GM23338 (cell line): ENCODE measurements around the gene TGFBRAP1. TPM values are rescaled to one million over a fixed set of nuclear protein-coding genes. Genes with fewer than 3 reads are reported as not detected.
A peak's percentile ranks its signal among the peaks of the same experiment; 100 is the strongest.

Experiments used
- ATAC-seq: fragments of 200-7000 bp; cut with Tn5 transposase; 3 replicates; pipeline ENCODE4 v1.9.1; 2020
- DNase-seq: peaks from one replicate; pipeline ENCODE4 v3.0.0-alpha.2; 2015; ENCODE audit warnings: low spot score
- H2AFZ ChIP-seq: fragments of 200-600 bp; sonication (generic); 2 replicates; pipeline ENCODE4 v1.8.0; 2016; ENCODE audit warnings: antibody characterized with exemption, mild to moderate bottlenecking, moderate library complexity
- H3F3A ChIP-seq: fragments of 200-600 bp; sonication (generic); replicated peaks from 2 replicates; pipeline ENCODE4 v1.8.0; 2017; ENCODE audit warnings: antibody characterized with exemption, mixed run types, low read depth
- H3K27ac ChIP-seq: fragments of 200-600 bp; sonication (generic); 2 replicates; pipeline ENCODE4 v1.6.1; 2016; ENCODE audit warnings: low read depth
- H3K27me3 ChIP-seq: fragments of 200-600 bp; sonication (generic); 2 replicates; pipeline ENCODE4 v1.8.0; 2016; ENCODE audit warnings: mild to moderate bottlenecking, mixed run types, moderate library complexity; ENCODE audit not compliant: insufficient read depth
- H3K36me3 ChIP-seq: fragments of 200-600 bp; sonication (generic); 2 replicates; pipeline ENCODE4 v1.8.0; 2016; ENCODE audit warnings: mild to moderate bottlenecking; ENCODE audit not compliant: insufficient read depth
- H3K4me1 ChIP-seq: fragments of 200-600 bp; sonication (generic); 2 replicates; pipeline ENCODE4 v1.8.0; 2016; ENCODE audit warnings: mild to moderate bottlenecking, moderate library complexity; ENCODE audit not compliant: insufficient read depth
- H3K4me2 ChIP-seq: fragments of 200-600 bp; sonication (generic); 2 replicates; pipeline ENCODE4 v1.7.1; 2017; ENCODE audit warnings: mixed run types
- H3K4me3 ChIP-seq: fragments of 200-600 bp; sonication (generic); 2 replicates; pipeline ENCODE4 v1.6.1; 2016; ENCODE audit warnings: mixed run types
- H3K79me2 ChIP-seq: fragments of 200-600 bp; sonication (generic); replicated peaks from 2 replicates; pipeline ENCODE4 v1.8.0; 2017; ENCODE audit warnings: mild to moderate bottlenecking; ENCODE audit not compliant: insufficient read depth
- H3K9me2 ChIP-seq: fragments of 200-600 bp; sonication (generic); 2 replicates; pipeline ENCODE4 v1.8.0; 2017; ENCODE audit not compliant: insufficient read depth
- H4K20me1 ChIP-seq: fragments of 200-600 bp; sonication (generic); replicated peaks from 2 replicates; pipeline ENCODE4 v1.8.0; 2017; ENCODE audit warnings: mild to moderate bottlenecking; ENCODE audit not compliant: insufficient read depth
- H3K27ac Mint-ChIP-seq: 2 replicates; pipeline ENCODE4 v1.8.0; 2020; ENCODE audit warnings: inconsistent platforms, mild to moderate bottlenecking, moderate library complexity, mixed read lengths
- H3K27me3 Mint-ChIP-seq: 3 replicates; pipeline ENCODE4 v1.8.0; 2022; ENCODE audit warnings: low read depth, mild to moderate bottlenecking, moderate library complexity, mixed read lengths, inconsistent platforms; ENCODE audit not compliant: insufficient read depth, poor library complexity
- H3K36me3 Mint-ChIP-seq: 3 replicates; pipeline ENCODE4 v1.8.0; 2021; ENCODE audit warnings: low read depth, mild to moderate bottlenecking, inconsistent platforms, moderate library complexity, mixed read lengths
- H3K4me1 Mint-ChIP-seq: 3 replicates; pipeline ENCODE4 v1.8.0; 2020; ENCODE audit warnings: mild to moderate bottlenecking, inconsistent platforms, mixed read lengths
- H3K4me3 Mint-ChIP-seq: 3 replicates; pipeline ENCODE4 v1.8.0; 2021; ENCODE audit warnings: moderate library complexity, mild to moderate bottlenecking, inconsistent platforms, mixed read lengths
- H3K9me3 Mint-ChIP-seq: 3 replicates; pipeline ENCODE4 v1.8.0; 2020; ENCODE audit warnings: moderate library complexity, mild to moderate bottlenecking, inconsistent platforms, mixed read lengths
- CREB1 ChIP-seq: fragments of 250-450 bp; sonication (Bioruptor Pico); IDR thresholded peaks from 2 replicates; pipeline ENCODE4 v1.5.0; 2020; ENCODE audit warnings: low read depth, mild to moderate bottlenecking, moderate library complexity
- CTCF ChIP-seq, 2 experiments: fragments of 200-600 bp in 1 of 2; sonication (generic) in 1 of 2; conservative IDR thresholded peaks; 2 replicates each; pipeline versions ENCODE4 v1.5.1 to v1.6.1; 2016 to 2017; ENCODE audit warnings: antibody characterized with exemption in 2 of 2, low read depth in 2 of 2, mild to moderate bottlenecking in 2 of 2, moderate library complexity in 1 of 2
- ETS1 ChIP-seq: IDR thresholded peaks from 2 replicates; pipeline ENCODE4 v1.6.1; 2016; ENCODE audit warnings: antibody characterized with exemption
- EZH2 ChIP-seq: fragments of 200-600 bp; sonication (generic); IDR thresholded peaks from one replicate; pipeline ENCODE4 v1.8.0; 2017; ENCODE audit warnings: antibody characterized with exemption, mild to moderate bottlenecking, low read depth; ENCODE audit not compliant: unreplicated experiment
- EZH2phosphoT487 ChIP-seq: fragments of 200-600 bp; sonication (generic); IDR thresholded peaks from one replicate; pipeline ENCODE4 v1.8.1; 2018; ENCODE audit warnings: antibody characterized with exemption; ENCODE audit not compliant: unreplicated experiment
- REST ChIP-seq: IDR thresholded peaks from one replicate; pipeline ENCODE4 v1.6.1; 2018; ENCODE audit warnings: antibody characterized with exemption; ENCODE audit not compliant: unreplicated experiment
- STAT1 ChIP-seq: IDR thresholded peaks from one replicate; pipeline ENCODE4 v1.6.1; 2016; ENCODE audit warnings: antibody characterized with exemption; ENCODE audit not compliant: unreplicated experiment
- ZNF114 ChIP-seq: fragments of 250-450 bp; sonication (Bioruptor Pico); IDR thresholded peaks from 2 replicates; pipeline ENCODE4 v1.5.0; 2020; ENCODE audit warnings: mild to moderate bottlenecking, moderate library complexity
- ZNF462 ChIP-seq: fragments of 250-450 bp; sonication (Bioruptor Pico); IDR thresholded peaks from 2 replicates; pipeline ENCODE4 v1.5.0; 2020; ENCODE audit warnings: mild to moderate bottlenecking, moderate library complexity
- polyA plus RNA-seq: library from polyadenylated mRNA; unstranded; fragments of >200 nt; fragmentation: Nextera tagmentation; extraction: Ambion mirVana; gene quantifications from 2 replicates; pipeline ENCODE4 v1.2.1, GENCODE V29; 2016
- total RNA-seq: library from RNA; depleted of rRNA; stranded (reverse); fragments of >200 nt; shearing (Covaris generic); gene quantifications from 2 replicates; pipeline ENCODE4 v1.2.3, GENCODE V29; 2014

TGFBRAP1 gene
- total and polyA plus RNA-seq, 2 experiments from 2014 or later = 6.3 to 23.5 TPM

- H4K20me1 ChIP-seq = peaks cover 5% of the 10 kb centered on the region
- no peaks in the 10 kb centered on the region for H3K4me1 ChIP-seq
- H3K4me1 Mint-ChIP-seq = no peaks in the 10 kb centered on the region
- H3F3A ChIP-seq = no peaks in the 10 kb centered on the region
- TF ChIP-seq CREB1 (CRISPR knock-in tag) (no peak), CTCF (conservative IDR thresholded peaks at IDR 0.05; ENCODE audit: low read depth in 2 of 2) (peak in 1 of 2 experiments; percentile 42; a peak in 2 of 4 replicates)
- no peak overlapping the region for H3K4me3 Mint-ChIP-seq
- no peaks in the 10 kb centered on the region for H3K9me3 Mint-ChIP-seq
- H3K36me3 ChIP-seq = no peaks in the 10 kb centered on the region; the same call in 1 of the 2 replicates
- H3K79me2 ChIP-seq = no peaks in the 10 kb centered on the region
- ATAC-seq (peak; percentile 51; the same call in 2 of the 3 replicates), DNase-seq (peak; percentile 32)
- H3K4me2 ChIP-seq = no peak overlapping the region
- 0 out of 2 replicates have a peak overlapping the region, but pooled peaks have one; percentile 44 for H3K27ac Mint-ChIP-seq
- H2AFZ ChIP-seq = no peak overlapping the region
- no peak overlapping the region for H3K27ac ChIP-seq
- peaks cover 6% of the 10 kb centered on the region for H3K27me3 Mint-ChIP-seq
- no peaks in the 10 kb centered on the region for H3K27me3 ChIP-seq
- H3K4me3 ChIP-seq = no peak overlapping the region
- H3K9me2 ChIP-seq = no peaks in the 10 kb centered on the region
- peaks cover 43% of the 10 kb centered on the region for H3K36me3 Mint-ChIP-seq
These were observed 50.9 kb downstream of the TGFBRAP1 start for GRCh38 chr2:105278654-105279053.

- Histone ChIP-seq H3F3A (no peaks in the 10 kb centered on the region), H3K4me3 (no peak overlapping the region), H3K4me2 (no peak overlapping the region), H3K27ac (no peak overlapping the region), H3K27me3 (no peaks in the 10 kb centered on the region), H3K36me3 (no peaks in the 10 kb centered on the region; the same call in 1 of the 2 replicates), H4K20me1 (0 out of 2 replicates have a peak, but pooled peaks cover 5% of the 10 kb centered on the region), H3K79me2 (no peaks in the 10 kb centered on the region), H3K4me1 (no peaks in the 10 kb centered on the region), H3K9me2 (no peaks in the 10 kb centered on the region), H2AFZ (no peak overlapping the region)
- H3K9me3 Mint-ChIP-seq = no peaks in the 10 kb centered on the region
- ATAC-seq = no peak
- peaks cover 46% of the 10 kb centered on the region for H3K36me3 Mint-ChIP-seq
- peaks cover 1% of the 10 kb centered on the region for H3K27me3 Mint-ChIP-seq
- H3K4me3 Mint-ChIP-seq = no peak overlapping the region
- H3K27ac Mint-ChIP-seq = no peak overlapping the region
- no peak for DNase-seq
- no peaks in the 10 kb centered on the region for H3K4me1 Mint-ChIP-seq
- TF ChIP-seq ZNF462 (CRISPR knock-in tag) = no peak
- no peak for TF ChIP-seq ETS1
- TF ChIP-seq EZH2 = no peak
- TF ChIP-seq REST = no peak
- no peak for TF ChIP-seq ZNF114 (CRISPR knock-in tag)
- TF ChIP-seq EZH2phosphoT487 = no peak
- no peak for TF ChIP-seq STAT1
These were observed 55.5 kb downstream of the TGFBRAP1 start for GRCh38 chr2:105274046-105274445.
